IMR-90 (cell line): ENCODE results near the gene NIPAL1. TPM values are rescaled to one million over a fixed set of nuclear protein-coding genes. Genes with fewer than 3 reads are reported as not detected.

ENCODE experiments used
- ATAC-seq: fragments of 200-7000 bp; cut with Tn5 transposase; 2 replicates; pipeline ENCODE4 v1.9.1; 2020; ENCODE audit warnings: low read depth, mild to moderate bottlenecking, moderate library complexity
- BruUV-seq: library from RNA; stranded (reverse); fragments of 400-500 nt; replicated peaks from 2 replicates; lab custom pipeline; 2021; lab: Mats Ljungman, UMichigan
- CTCF ChIA-PET: fragments of 300-600 bp; formaldehyde crosslinking; extraction: SDS; loops from one replicate; lab custom pipeline; 2021; ENCODE audit warnings: antibody characterized with exemption; lab: Yijun Ruan, JAX
- POLR2A ChIA-PET: fragments of 300-600 bp; sonication (Branson Sonifier 250); formaldehyde crosslinking; loops from one replicate; lab custom pipeline; 2022; ENCODE audit warnings: antibody characterized with exemption; ENCODE audit not compliant: unreplicated experiment; lab: Charles Lee
- DNase-seq: peaks from one replicate; pipeline ENCODE4 v3.0.0; 2013
- H2AFZ ChIP-seq: replicated peaks from 2 replicates; pipeline ENCODE3; 2013; ENCODE audit warnings: low read length, mild to moderate bottlenecking; ENCODE audit not compliant: poor library complexity
- H2AK5ac ChIP-seq: 2 replicates; pipeline ENCODE4 v1.6.1; 2013; ENCODE audit warnings: low read depth, low read length, inconsistent platforms
- H2AK9ac ChIP-seq: replicated peaks from 2 replicates; pipeline ENCODE3; 2013; ENCODE audit warnings: mild to moderate bottlenecking, low read depth, low read length, moderate library complexity; ENCODE audit not compliant: poor library complexity
- H2BK120ac ChIP-seq: 2 replicates; pipeline ENCODE4 v1.6.1; 2013; ENCODE audit warnings: low read depth, low read length, inconsistent platforms
- H2BK15ac ChIP-seq: 3 replicates; pipeline ENCODE4 v1.6.1; 2013; ENCODE audit warnings: low read depth, low read length, inconsistent platforms
- H2BK20ac ChIP-seq: 2 replicates; pipeline ENCODE4 v1.6.1; 2013; ENCODE audit warnings: low read depth, mild to moderate bottlenecking, inconsistent platforms, low read length, moderate library complexity
- H2BK5ac ChIP-seq: 2 replicates; pipeline ENCODE4 v1.6.1; 2013; ENCODE audit warnings: mild to moderate bottlenecking, low read depth, low read length, inconsistent platforms; ENCODE audit not compliant: poor library complexity, severe bottlenecking
- H3K14ac ChIP-seq: replicated peaks from 2 replicates; pipeline ENCODE4 v1.6.1; 2013; ENCODE audit warnings: low read depth, low read length, inconsistent platforms
- H3K18ac ChIP-seq: 2 replicates; pipeline ENCODE4 v1.6.1; 2013; ENCODE audit warnings: low read depth, low read length, control low read depth
- H3K23ac ChIP-seq: 2 replicates; pipeline ENCODE4 v1.6.1; 2013; ENCODE audit warnings: low read depth, low read length, inconsistent platforms
- H3K27ac ChIP-seq: 2 replicates; pipeline ENCODE4 v1.5.1; 2013; ENCODE audit warnings: mild to moderate bottlenecking, control low read depth, low read length; ENCODE audit not compliant: insufficient read depth
- H3K27me3 ChIP-seq: 2 replicates; pipeline ENCODE4 v1.6.1; 2013; ENCODE audit warnings: low read length; ENCODE audit not compliant: control insufficient read depth, insufficient read depth
- H3K36me3 ChIP-seq: 2 replicates; pipeline ENCODE4 v1.6.1; 2013; ENCODE audit warnings: low read length, mixed read lengths; ENCODE audit not compliant: control insufficient read depth, insufficient read depth
- H3K4ac ChIP-seq: 2 replicates; pipeline ENCODE4 v1.6.1; 2013; ENCODE audit warnings: low read depth, low read length, inconsistent platforms
- H3K4me1 ChIP-seq: 2 replicates; pipeline ENCODE4 v1.6.1; 2013; ENCODE audit warnings: low read length, mixed read lengths; ENCODE audit not compliant: control insufficient read depth, insufficient read depth
- H3K4me2 ChIP-seq: 2 replicates; pipeline ENCODE4 v1.6.1; 2013; ENCODE audit warnings: low read depth, mild to moderate bottlenecking, control low read depth, low read length, moderate library complexity
- H3K4me3 ChIP-seq: 2 replicates; pipeline ENCODE4 v1.5.1; 2013; ENCODE audit warnings: low read depth, mild to moderate bottlenecking, control low read depth, low read length, moderate library complexity; ENCODE audit not compliant: insufficient read depth
- H3K56ac ChIP-seq: 2 replicates; pipeline ENCODE4 v1.6.1; 2013; ENCODE audit warnings: low read length, inconsistent platforms; ENCODE audit not compliant: insufficient read depth; ENCODE audit errors: extremely low read depth
- H3K79me1 ChIP-seq, 2 experiments: 2 replicates each; pipeline ENCODE4 v1.6.1; 2013; ENCODE audit warnings: low read length in 2 of 2, inconsistent platforms in 1 of 2, low read depth in 1 of 2
- H3K9ac ChIP-seq: 2 replicates; pipeline ENCODE4 v1.6.1; 2013; ENCODE audit warnings: low read depth, low read length, control low read depth
- H3K9me1 ChIP-seq: 2 replicates; pipeline ENCODE4 v1.6.1; 2013; ENCODE audit warnings: low read length, inconsistent platforms; ENCODE audit not compliant: insufficient read depth
- H3K9me3 ChIP-seq: 2 replicates; pipeline ENCODE4 v1.6.1; 2013; ENCODE audit warnings: low read length; ENCODE audit not compliant: control insufficient read depth, insufficient read depth
- H4K20me1 ChIP-seq: 2 replicates; pipeline ENCODE4 v1.6.1; 2013; ENCODE audit warnings: low read length, inconsistent platforms; ENCODE audit not compliant: insufficient read depth
- H4K5ac ChIP-seq: 2 replicates; pipeline ENCODE4 v1.6.1; 2013; ENCODE audit warnings: mild to moderate bottlenecking, low read depth, low read length, control low read depth
- H4K8ac ChIP-seq, 2 experiments: 2 replicates each; pipeline ENCODE4 v1.6.1; 2013; ENCODE audit warnings: low read depth in 2 of 2, low read length in 2 of 2, control low read depth in 1 of 2, inconsistent platforms in 1 of 2
- H4K91ac ChIP-seq: 2 replicates; pipeline ENCODE4 v1.6.1; 2013; ENCODE audit warnings: low read depth, low read length, inconsistent platforms; ENCODE audit not compliant: insufficient read depth
- BHLHE40 ChIP-seq: fragments of 150-350 bp; IDR thresholded peaks from 2 replicates; pipeline ENCODE4 v1.6.1; 2016; ENCODE audit warnings: mild to moderate bottlenecking, low read depth, low read length
- CEBPB ChIP-seq: IDR thresholded peaks from 2 replicates; pipeline ENCODE4 v1.6.1; 2012; ENCODE audit warnings: low read depth, low read length, improper control_type of control experiment
- CHD1 ChIP-seq: IDR thresholded peaks from 2 replicates; pipeline ENCODE4 v1.6.1; 2012; ENCODE audit warnings: low read depth, low read length, improper control_type of control experiment
- CTCF ChIP-seq: conservative IDR thresholded peaks from 2 replicates; pipeline ENCODE4 v1.5.1; 2012; ENCODE audit warnings: mild to moderate bottlenecking, low read depth, low read length, improper control_type of control experiment
- ELK1 ChIP-seq: fragments of 150-350 bp; IDR thresholded peaks from 2 replicates; pipeline ENCODE4 v1.6.1; 2016; ENCODE audit warnings: low read depth, mild to moderate bottlenecking, low read length, moderate library complexity, borderline replicate concordance
- FOS ChIP-seq: fragments of 150-350 bp; IDR thresholded peaks from 2 replicates; pipeline ENCODE4 v1.6.1; 2016; ENCODE audit warnings: low read depth, low read length
- POLR2A ChIP-seq: IDR thresholded peaks from 2 replicates; pipeline ENCODE4 v1.6.1; 2012; ENCODE audit warnings: mild to moderate bottlenecking, low read depth, low read length
- RAD21 ChIP-seq: IDR thresholded peaks from 2 replicates; pipeline ENCODE4 v1.6.1; 2012; ENCODE audit warnings: low read length, improper control_type of control experiment
- RCOR1 ChIP-seq: IDR thresholded peaks from 2 replicates; pipeline ENCODE4 v1.6.1; 2012; ENCODE audit warnings: mild to moderate bottlenecking, low read length, improper control_type of control experiment; ENCODE audit not compliant: insufficient replicate concordance
- RFX5 ChIP-seq: IDR thresholded peaks from 2 replicates; pipeline ENCODE4 v1.8.0; 2012; ENCODE audit warnings: low read depth, mild to moderate bottlenecking, low read length, moderate library complexity
- SMC3 ChIP-seq: fragments of 150-350 bp; IDR thresholded peaks from 2 replicates; pipeline ENCODE4 v1.6.1; 2016; ENCODE audit warnings: low read depth, mild to moderate bottlenecking, antibody characterized with exemption, low read length, moderate library complexity
- USF2 ChIP-seq: fragments of 150-350 bp; IDR thresholded peaks from 2 replicates; pipeline ENCODE4 v1.6.1; 2017; ENCODE audit warnings: mild to moderate bottlenecking, antibody characterized with exemption, low read length, low read depth
- WGBS, 2 experiments: methylation state at CpG; one replicate each; pipeline versions ENCODE4 v1.1.5 to v1.1.7; 2013; ENCODE audit warnings: missing lambda C conversion rate in 2 of 2; ENCODE audit not compliant: insufficient read length in 1 of 2; ENCODE audit errors: extremely low coverage in 2 of 2; 5-methylcytosine and 5-hydroxymethylcytosine counted together
- dilution Hi-C: fragments of 300-500 bp; cut with HindIII; formaldehyde crosslinking; loops from one replicate; pipeline ENCODE4 v1.14.3; 2018; ENCODE audit warnings: low sequenced_read_pairs; ENCODE audit not compliant: unreplicated experiment
- in situ Hi-C: fragments of 300-500 bp; cut with MboI; formaldehyde crosslinking; loops from 3 replicates; pipeline ENCODE4 v1.14.3; 2019; ENCODE audit warnings: low sequenced_read_pairs, inconsistent platforms, mixed read lengths
- intact Hi-C: fragments of 100-400 bp; cut with micrococcal nuclease; formaldehyde crosslinking; loops from 2 replicates; pipeline ENCODE4 v1.10.0; 2022
- polyA plus RNA-seq, 3 experiments: library from polyadenylated mRNA; depleted of rRNA; stranded (reverse); fragments of >200 nt; gene quantifications; 2 replicates each; pipeline ENCODE4 v1.2.3, GENCODE V29; 2012; ENCODE audit warnings: low replicate concordance in 1 of 3
- total RNA-seq: library from RNA; depleted of rRNA; stranded (reverse); fragments of >200 nt; gene quantifications from 2 replicates; pipeline ENCODE4 v1.2.3, GENCODE V29; 2012

Gene NIPAL1
- total and polyA plus RNA-seq, 2 of the 4 experiments (the other 2 are of a cell fraction) = 0.89 to 1.1 TPM

- H3K27me3 ChIP-seq = peaks cover 4% of the 10 kb centered on the region
- H3K18ac ChIP-seq = no peak overlapping the region
- H3K9ac ChIP-seq = no peak overlapping the region
- H2BK15ac ChIP-seq = no peak overlapping the region
- ATAC-seq = no peak
- no peak overlapping the region for H3K4me3 ChIP-seq
- no peak overlapping the region for H4K8ac ChIP-seq
- CTCF ChIA-PET = no interaction called here
- H3K79me1 ChIP-seq = no peaks in the 10 kb centered on the region
- no peak overlapping the region for H3K56ac ChIP-seq
- no peaks in the 10 kb centered on the region for H3K9me1 ChIP-seq
- in situ Hi-C loops (no loop called here), dilution Hi-C loops (no loop called here), intact Hi-C loops (no loop called here)
- no TSS peak for BruUV-seq
- H3K4ac ChIP-seq = no peak overlapping the region
- POLR2A ChIA-PET = interaction anchor here (0.5 kb wide), 1 partner anchor 365 kb away, joined by 8 read pairs; no protein-coding TSS in a partner anchor
- no peak overlapping the region for H3K14ac ChIP-seq
- no peak overlapping the region for H2AK5ac ChIP-seq
- H2AFZ ChIP-seq = no peak overlapping the region
- H2BK5ac ChIP-seq = no peak overlapping the region
- no peak overlapping the region for H2BK20ac ChIP-seq
- TF ChIP-seq RCOR1 (no peak), CHD1 (no peak), POLR2A (no peak), RFX5 (no peak), CEBPB (no peak), FOS (no peak), RAD21 (no peak), SMC3 (no peak), BHLHE40 (no peak), ELK1 (no peak), CTCF (no peak), USF2 (no peak)
- H4K91ac ChIP-seq = no peak overlapping the region
- no peak overlapping the region for H2AK9ac ChIP-seq
- DNase-seq = no peak
- H3K4me1 ChIP-seq = no peaks in the 10 kb centered on the region
- no peaks in the 10 kb centered on the region for H4K20me1 ChIP-seq
- no peak overlapping the region for H3K23ac ChIP-seq
- no peak overlapping the region for H3K27ac ChIP-seq
- H3K9me3 ChIP-seq = no peaks in the 10 kb centered on the region
- no peak overlapping the region for H4K5ac ChIP-seq
- no peak overlapping the region for H2BK120ac ChIP-seq
- no peak overlapping the region for H3K4me2 ChIP-seq
- WGBS, 2 experiments = no CpG with 5 or more reads among the region's 3 CpGs
- H3K36me3 ChIP-seq = no peaks in the 10 kb centered on the region
These were observed 26.4 kb downstream of the NIPAL1 start for GRCh38 chr4:48042979-48043461.
